Astrocyte (in vitro differentiated cells and primary cell): Measurements from ENCODE around the gene OR6Q1. TPM values are rescaled to one million over a fixed set of nuclear protein-coding genes. Genes with fewer than 3 reads are reported as not detected.

Experiments used
- DNase-seq: peaks from one replicate; pipeline ENCODE4 v3.0.0-alpha.2; 2010; ENCODE audit warnings: low read depth
- FAIRE-seq: peaks from 2 replicates; lab custom pipeline; 2011; peaks lifted over from hg19 to GRCh38; lab: Jason Lieb, UNC
- H2AFZ ChIP-seq: 2 replicates; pipeline ENCODE4 v1.6.0; 2012; ENCODE audit warnings: low read depth, low read length, inconsistent platforms
- H3K27ac ChIP-seq: 2 replicates; pipeline ENCODE4 v1.5.1; 2011; ENCODE audit warnings: low read depth, low read length, inconsistent platforms
- H3K27me3 ChIP-seq: 2 replicates; pipeline ENCODE4 v1.6.0; 2011; ENCODE audit warnings: low read length, inconsistent platforms; ENCODE audit not compliant: insufficient read depth
- H3K36me3 ChIP-seq: 2 replicates; pipeline ENCODE4 v1.5.1; 2011; ENCODE audit warnings: low read length, inconsistent platforms; ENCODE audit not compliant: insufficient read depth
- H3K4me1 ChIP-seq: 2 replicates; pipeline ENCODE4 v1.5.1; 2011; ENCODE audit warnings: low read length, inconsistent platforms; ENCODE audit not compliant: insufficient read depth
- H3K4me2 ChIP-seq: 2 replicates; pipeline ENCODE4 v1.6.0; 2012; ENCODE audit warnings: low read length, inconsistent platforms
- H3K4me3 ChIP-seq: 2 replicates; pipeline ENCODE4 v1.5.1; 2011; ENCODE audit warnings: low read depth, mild to moderate bottlenecking, low read length, inconsistent platforms; ENCODE audit not compliant: insufficient read depth
- H3K79me2 ChIP-seq: 2 replicates; pipeline ENCODE4 v1.6.0; 2012; ENCODE audit warnings: mild to moderate bottlenecking, low read length, inconsistent platforms; ENCODE audit not compliant: insufficient read depth
- H3K9ac ChIP-seq: 2 replicates; pipeline ENCODE4 v1.6.0; 2012; ENCODE audit warnings: mild to moderate bottlenecking, low read length, inconsistent platforms
- H3K9me3 ChIP-seq: 2 replicates; pipeline ENCODE4 v1.5.1; 2012; ENCODE audit warnings: low read depth, mild to moderate bottlenecking, low read length, inconsistent platforms; ENCODE audit not compliant: insufficient read depth
- H4K20me1 ChIP-seq: 2 replicates; pipeline ENCODE4 v1.6.0; 2012; ENCODE audit warnings: low read length, inconsistent platforms; ENCODE audit not compliant: insufficient read depth
- H3K27ac Mint-ChIP-seq: one replicate; pipeline ENCODE4 v1.8.0; 2021; ENCODE audit warnings: mild to moderate bottlenecking, mixed read lengths; ENCODE audit not compliant: unreplicated experiment
- H3K27me3 Mint-ChIP-seq: one replicate; pipeline ENCODE4 v1.8.0; 2021; ENCODE audit warnings: low read depth, mixed read lengths; ENCODE audit not compliant: unreplicated experiment
- H3K36me3 Mint-ChIP-seq: one replicate; pipeline ENCODE4 v1.8.0; 2021; ENCODE audit warnings: low read depth, mixed read lengths; ENCODE audit not compliant: unreplicated experiment
- H3K4me1 Mint-ChIP-seq: one replicate; pipeline ENCODE4 v1.8.0; 2021; ENCODE audit warnings: low read depth, mixed read lengths; ENCODE audit not compliant: unreplicated experiment
- H3K4me3 Mint-ChIP-seq: one replicate; pipeline ENCODE4 v1.8.0; 2021; ENCODE audit warnings: mild to moderate bottlenecking, moderate library complexity, mixed read lengths; ENCODE audit not compliant: unreplicated experiment
- H3K9me3 Mint-ChIP-seq: one replicate; pipeline ENCODE4 v1.8.0; 2021; ENCODE audit warnings: mild to moderate bottlenecking, mixed read lengths; ENCODE audit not compliant: unreplicated experiment
- CTCF ChIP-seq: IDR thresholded peaks from 2 replicates; pipeline ENCODE4 v1.5.1; 2011; ENCODE audit warnings: low read depth, mild to moderate bottlenecking, inconsistent platforms, low read length, moderate library complexity; ENCODE audit not compliant: insufficient read depth
- EZH2 ChIP-seq: IDR thresholded peaks from 2 replicates; pipeline ENCODE4 v1.6.1; 2012; ENCODE audit warnings: mild to moderate bottlenecking, low read length, inconsistent platforms; ENCODE audit not compliant: insufficient read depth
- total RNA-seq: library from RNA; stranded (reverse); gene quantifications from 2 replicates; pipeline ENCODE4 v1.2.1, GENCODE V29; 2021

OR6Q1 gene
- total RNA-seq, 1 donor from 2014 or later, result not detected

- no peaks in the 10 kb centered on the region for H3K36me3 ChIP-seq
- no peaks in the 10 kb centered on the region for H3K36me3 Mint-ChIP-seq
- H3K9ac ChIP-seq, result no peak overlapping the region
- H3K27ac Mint-ChIP-seq, result no peak overlapping the region
- H3K27me3 Mint-ChIP-seq, result no peaks in the 10 kb centered on the region
- H3K79me2 ChIP-seq, result no peaks in the 10 kb centered on the region
- H3K27me3 ChIP-seq, result no peaks in the 10 kb centered on the region
- no peaks in the 10 kb centered on the region for H4K20me1 ChIP-seq
- no peak overlapping the region for H3K4me2 ChIP-seq
- peaks cover 24% of the 10 kb centered on the region for H3K4me1 ChIP-seq
- no peaks in the 10 kb centered on the region for H3K9me3 Mint-ChIP-seq
- H3K27ac ChIP-seq, result no peak overlapping the region
- H2AFZ ChIP-seq, result no peak overlapping the region
- H3K4me1 Mint-ChIP-seq, result peaks cover 28% of the 10 kb centered on the region
- TF ChIP-seq EZH2 (no peak), CTCF (no peak)
- no peaks in the 10 kb centered on the region for H3K9me3 ChIP-seq
- H3K4me3 ChIP-seq, result no peak overlapping the region
- H3K4me3 Mint-ChIP-seq, result no peak overlapping the region
- DNase-seq, result no peak
- no peak for FAIRE-seq
Measured at GRCh38 chr11:58055806-58056401, 25.2 kb downstream of the OR6Q1 start.

- TF ChIP-seq EZH2 (no peak), CTCF (no peak)
- H3K9me3 Mint-ChIP-seq, result no peaks in the 10 kb centered on the region
- DNase-seq (peak; percentile 82), FAIRE-seq (peak; percentile 39)
- no peak overlapping the region for H3K9ac ChIP-seq
- no peaks in the 10 kb centered on the region for H3K27me3 ChIP-seq
- no peaks in the 10 kb centered on the region for H4K20me1 ChIP-seq
- H3K27ac Mint-ChIP-seq, result peak overlapping the region; percentile 99
- no peak overlapping the region for H3K4me3 Mint-ChIP-seq
- H3K4me3 ChIP-seq, result no peak overlapping the region
- no peaks in the 10 kb centered on the region for H3K27me3 Mint-ChIP-seq
- H2AFZ ChIP-seq, result no peak overlapping the region
- H3K36me3 ChIP-seq, result no peaks in the 10 kb centered on the region
- H3K4me1 ChIP-seq, result peaks cover 40% of the 10 kb centered on the region
- no peaks in the 10 kb centered on the region for H3K36me3 Mint-ChIP-seq
- H3K4me2 ChIP-seq, result no peak overlapping the region
- H3K79me2 ChIP-seq, result no peaks in the 10 kb centered on the region
- no peak overlapping the region for H3K27ac ChIP-seq
- no peaks in the 10 kb centered on the region for H3K9me3 ChIP-seq
- peaks cover 40% of the 10 kb centered on the region for H3K4me1 Mint-ChIP-seq
Measured at GRCh38 chr11:58057481-58057880, 26.7 kb downstream of the OR6Q1 start.

GRCh38 chr11:58058276-58059006, 27.7 kb downstream of the OR6Q1 start:
- no peaks in the 10 kb centered on the region for H3K79me2 ChIP-seq
- Mint-ChIP-seq H3K36me3 (no peaks in the 10 kb centered on the region), H3K9me3 (no peaks in the 10 kb centered on the region), H3K27ac (peak overlapping the region; percentile 99), H3K27me3 (no peaks in the 10 kb centered on the region), H3K4me1 (peaks cover 40% of the 10 kb centered on the region), H3K4me3 (no peak overlapping the region)
- no peaks in the 10 kb centered on the region for H3K27me3 ChIP-seq
- peak overlapping the region; percentile 59 for H2AFZ ChIP-seq
- no peak overlapping the region for H3K4me3 ChIP-seq
- no peak for TF ChIP-seq CTCF
- no peak for TF ChIP-seq EZH2
- peak overlapping the region; percentile 59 for H3K9ac ChIP-seq
- no peaks in the 10 kb centered on the region for H3K36me3 ChIP-seq
- peaks cover 41% of the 10 kb centered on the region for H3K4me1 ChIP-seq
- no peaks in the 10 kb centered on the region for H4K20me1 ChIP-seq
- DNase-seq (no peak), FAIRE-seq (no peak)
- peak overlapping the region; percentile 92 for H3K27ac ChIP-seq
- H3K9me3 ChIP-seq, result no peaks in the 10 kb centered on the region
- peak overlapping the region; percentile 50 for H3K4me2 ChIP-seq
